ENCODE data around the gene ZNF366.

The ZNF366 gene

GRCh38 chr5:72468606-72469005 lies 38.6 kb downstream of the ZNF366 start:
- no peak for TF ChIP-seq CTCF (IDR thresholded peaks at IDR 0.05; ENCODE audit: low read depth, low read length, missing control alignments)
- H3K4me3 ChIP-seq (ENCODE audit: low read depth, low read length) = no peak overlapping the region
- no peak for DNase-seq (ENCODE audit: low read depth)

- no peak for DNase-seq (ENCODE audit: low read depth)
- no peak overlapping the region for H3K4me3 ChIP-seq (ENCODE audit: low read depth, low read length)
- no peak for TF ChIP-seq CTCF (IDR thresholded peaks at IDR 0.05; ENCODE audit: low read depth, low read length, missing control alignments)
Measured at GRCh38 chr5:72468024-72468423, 39.2 kb downstream of the ZNF366 start.

DNA sequence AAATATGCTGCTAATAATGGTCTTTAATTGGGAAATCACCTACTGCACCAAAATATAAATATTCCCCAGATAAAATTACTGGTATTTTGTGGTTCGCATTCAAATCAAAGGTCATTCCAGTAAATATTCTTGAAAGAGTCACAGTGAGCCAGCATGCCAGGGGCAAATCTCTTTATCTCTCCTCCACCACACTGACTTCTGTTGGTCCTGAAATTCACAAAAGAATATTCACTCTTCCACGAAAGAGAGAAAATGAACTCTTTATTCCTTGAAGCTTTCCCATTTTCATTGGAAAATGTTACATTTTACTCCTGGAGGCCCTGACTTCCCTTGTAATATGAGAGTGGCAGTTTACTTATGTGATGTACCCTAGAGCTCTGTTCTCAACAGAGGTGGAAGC lies 39.7 kb downstream of the ZNF366 start:
- H3K4me3 ChIP-seq (ENCODE audit: low read depth, low read length) = no peak overlapping the region
- no peak for DNase-seq (ENCODE audit: low read depth)
- TF ChIP-seq CTCF (IDR thresholded peaks at IDR 0.05; ENCODE audit: low read depth, low read length, missing control alignments) = no peak

DNA sequence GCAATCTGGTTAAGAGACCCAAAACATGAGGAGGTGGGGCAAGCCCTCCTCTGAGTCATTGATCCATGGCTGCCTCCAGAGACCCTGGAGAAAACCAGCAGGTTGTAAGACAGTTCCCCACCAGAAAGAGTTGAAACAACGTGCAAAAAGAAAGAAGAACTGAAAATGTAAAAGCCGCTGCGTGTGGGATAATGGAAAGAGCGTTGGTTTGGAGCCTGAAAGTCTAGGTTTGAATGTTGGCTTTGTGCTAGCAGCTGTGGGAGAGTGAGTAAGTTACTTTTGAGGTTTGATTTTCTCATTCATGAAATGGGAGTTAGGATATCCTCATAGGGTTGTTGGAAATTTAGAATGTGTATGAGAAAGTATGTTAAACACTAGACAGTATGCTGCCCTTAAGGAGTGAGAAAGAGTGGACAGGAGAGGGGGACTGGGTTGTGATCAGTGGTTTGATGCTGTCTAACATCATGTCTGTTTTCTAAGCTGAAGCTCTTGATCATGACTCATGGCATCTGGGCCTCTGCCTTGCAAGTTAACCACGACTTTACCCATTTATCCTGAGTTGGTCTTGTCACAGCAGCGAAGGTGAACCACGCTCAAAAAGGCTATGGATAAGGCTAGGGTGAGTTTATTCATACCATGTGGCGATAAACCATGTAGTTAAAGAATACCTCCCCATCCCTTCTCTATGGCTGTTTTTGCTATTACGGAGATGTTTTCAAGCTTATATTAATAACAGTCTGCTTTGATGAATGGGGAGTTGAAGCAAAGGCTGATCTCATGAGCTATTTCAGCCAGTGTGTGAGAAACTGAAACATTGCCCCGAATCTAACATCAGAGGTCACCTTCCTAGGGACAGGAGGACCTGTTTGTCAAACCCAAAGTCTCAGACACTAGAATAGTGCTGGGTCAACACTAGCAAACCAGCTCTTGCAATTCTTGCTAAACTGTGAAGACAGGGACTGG lies 41.3 kb downstream of the ZNF366 start:
- peak overlapping the region; percentile 7 for H3K4me3 ChIP-seq (ENCODE audit: low read depth, low read length)
- no peak for TF ChIP-seq CTCF (IDR thresholded peaks at IDR 0.05; ENCODE audit: low read depth, low read length, missing control alignments)
- peak; percentile 75 for DNase-seq (ENCODE audit: low read depth)

DNA sequence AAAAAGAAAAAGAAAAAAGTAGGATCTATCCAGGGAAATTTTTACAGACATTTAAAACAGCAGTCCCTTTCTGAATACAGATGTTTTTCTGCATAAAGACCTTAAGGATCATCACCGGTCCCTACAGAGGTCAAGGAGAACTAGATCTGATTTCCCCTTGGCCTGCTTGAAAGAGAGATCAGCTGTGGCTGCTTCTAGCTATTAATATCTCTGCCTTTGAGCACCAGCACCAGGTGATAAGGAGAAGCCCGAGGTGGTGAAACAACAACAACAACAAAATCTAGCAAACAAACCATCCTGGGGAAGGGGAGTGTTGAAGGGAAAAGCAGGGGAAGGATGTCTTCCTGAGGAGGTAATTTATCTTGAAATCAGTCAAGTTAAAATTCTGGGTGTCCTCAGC lies 42.1 kb downstream of the ZNF366 start:
- TF ChIP-seq CTCF (IDR thresholded peaks at IDR 0.05; ENCODE audit: low read depth, low read length, missing control alignments) = no peak
- no peak for DNase-seq (ENCODE audit: low read depth)
- peak overlapping the region; percentile 4; the same call in 1 of the 2 replicates for H3K4me3 ChIP-seq (ENCODE audit: low read depth, low read length)

- DNase-seq (ENCODE audit: low read depth) = no peak
- H3K4me3 ChIP-seq (ENCODE audit: low read depth, low read length) = no peak overlapping the region
- TF ChIP-seq CTCF (IDR thresholded peaks at IDR 0.05; ENCODE audit: low read depth, low read length, missing control alignments) = no peak
Measured at GRCh38 chr5:72464071-72464470, 43.1 kb downstream of the ZNF366 start.
